Ovary (tissue), 3 donors: ENCODE measurements around the gene KCNG2.

Source experiments
- EP300 ChIP-seq: sonication (generic); formaldehyde crosslinking; IDR thresholded peaks from one replicate; pipeline ENCODE4 v1.6.1; 2017; ENCODE audit warnings: antibody characterized with exemption
- POLR2A ChIP-seq: fragments of 450-650 bp; IDR thresholded peaks from one replicate; pipeline ENCODE4 v1.6.1; 2017; ENCODE audit warnings: antibody characterized with exemption, mild to moderate bottlenecking, moderate library complexity
- TF ChIP-seq, protein P1 (sequence below), 3 donors: fragments of 450-650 bp in 2 of 3; fragments of 200-600 bp in 1 of 3; IDR thresholded peaks; one replicate each; pipeline versions ENCODE4 v1.5.1 to v1.8.0; 2016 to 2022; ENCODE audit warnings: antibody characterized with exemption in 3 of 3, mild to moderate bottlenecking in 1 of 3
- donor health status: DM: no; HTN: no; CAD: no.

DNA sequence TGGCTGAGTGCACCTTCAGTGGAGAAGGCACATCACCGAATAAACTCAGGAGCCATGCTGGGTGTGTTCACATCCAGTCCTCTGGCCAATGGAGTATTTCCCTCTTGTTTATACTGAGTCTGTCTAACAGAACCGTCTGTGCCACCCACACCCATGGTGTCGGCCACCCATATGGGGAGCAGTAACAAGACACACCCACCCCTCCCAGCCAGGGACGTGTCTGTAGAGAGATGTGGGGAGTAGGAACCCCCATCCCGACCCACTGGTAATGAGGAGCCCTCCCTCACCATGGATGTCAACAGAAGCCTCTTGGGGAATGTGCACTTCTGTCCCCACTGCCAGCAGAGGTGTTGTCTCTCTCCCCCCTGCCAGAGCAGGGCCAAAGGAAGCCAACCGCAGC, 37.1 kb downstream of the KCNG2 start:
- TF ChIP-seq, protein P1, sequence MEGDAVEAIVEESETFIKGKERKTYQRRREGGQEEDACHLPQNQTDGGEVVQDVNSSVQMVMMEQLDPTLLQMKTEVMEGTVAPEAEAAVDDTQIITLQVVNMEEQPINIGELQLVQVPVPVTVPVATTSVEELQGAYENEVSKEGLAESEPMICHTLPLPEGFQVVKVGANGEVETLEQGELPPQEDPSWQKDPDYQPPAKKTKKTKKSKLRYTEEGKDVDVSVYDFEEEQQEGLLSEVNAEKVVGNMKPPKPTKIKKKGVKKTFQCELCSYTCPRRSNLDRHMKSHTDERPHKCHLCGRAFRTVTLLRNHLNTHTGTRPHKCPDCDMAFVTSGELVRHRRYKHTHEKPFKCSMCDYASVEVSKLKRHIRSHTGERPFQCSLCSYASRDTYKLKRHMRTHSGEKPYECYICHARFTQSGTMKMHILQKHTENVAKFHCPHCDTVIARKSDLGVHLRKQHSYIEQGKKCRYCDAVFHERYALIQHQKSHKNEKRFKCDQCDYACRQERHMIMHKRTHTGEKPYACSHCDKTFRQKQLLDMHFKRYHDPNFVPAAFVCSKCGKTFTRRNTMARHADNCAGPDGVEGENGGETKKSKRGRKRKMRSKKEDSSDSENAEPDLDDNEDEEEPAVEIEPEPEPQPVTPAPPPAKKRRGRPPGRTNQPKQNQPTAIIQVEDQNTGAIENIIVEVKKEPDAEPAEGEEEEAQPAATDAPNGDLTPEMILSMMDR (IDR thresholded peaks at IDR 0.05), result no peak
- no peak for TF ChIP-seq EP300
- TF ChIP-seq POLR2A, result no peak
